ENCODE results near the gene STPG3.
A peak's percentile ranks its signal among the peaks of the same experiment; 100 is the strongest.

STPG3 gene

DNA sequence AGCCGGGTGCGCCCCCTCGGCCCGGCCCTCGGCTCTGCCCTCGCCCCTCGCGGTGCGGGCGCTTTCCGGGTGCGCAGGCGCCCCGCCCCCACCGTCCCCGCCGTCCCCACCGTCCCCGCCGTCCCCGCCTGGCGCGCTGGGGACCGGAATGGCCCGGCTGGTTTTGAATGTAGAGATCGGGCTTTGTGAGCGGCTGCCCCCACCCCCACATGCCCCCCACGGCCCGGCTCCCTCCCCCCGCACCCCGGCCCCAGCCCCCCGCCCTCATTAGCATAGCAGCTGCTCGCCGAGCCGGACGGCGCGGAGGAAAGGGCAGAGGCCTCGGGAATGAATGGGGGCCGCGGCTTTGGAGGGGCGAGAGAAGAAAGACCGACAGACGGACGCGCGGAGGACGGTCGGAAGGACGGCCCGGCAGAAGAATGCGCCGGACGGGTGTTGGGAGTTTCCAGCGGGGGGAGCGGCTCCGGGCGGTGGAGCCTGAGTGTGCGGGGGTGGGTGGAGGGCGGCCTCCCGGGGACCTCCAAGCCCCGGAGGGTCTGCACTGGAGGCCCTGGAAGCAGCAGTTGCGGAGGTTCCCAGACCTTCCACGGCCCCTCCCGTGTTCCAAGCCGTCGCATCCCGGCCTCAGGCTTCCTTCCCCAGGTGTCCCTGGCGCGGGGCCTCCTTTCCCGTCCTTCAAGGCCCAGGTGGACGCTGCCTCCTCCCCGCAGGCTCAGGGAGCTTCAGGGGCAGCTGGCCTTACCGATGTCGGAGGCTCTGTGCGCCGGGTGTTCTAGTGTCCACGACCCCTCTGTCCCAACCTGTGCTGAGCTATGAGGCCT lies 45.0 kb downstream of the STPG3 start:
- no peak for DNase-seq (ENCODE audit: low spot score)
- H3K27ac ChIP-seq = peak overlapping the region; percentile 44
- CTCF ChIA-PET = interaction anchor here (0.6 to 1.5 kb wide), 6 partner anchors 108 to 856 kb away, joined by 3 to 8 read pairs (median 4); no protein-coding TSS in a partner anchor
- no peak for TF ChIP-seq CTCF (conservative IDR thresholded peaks at IDR 0.05; ENCODE audit: low read depth)
- POLR2A ChIA-PET (ENCODE audit: low non-redundant PET) = no interaction called here

GRCh38 chr9:137296670-137297664 lies 45.9 kb downstream of the STPG3 start:
- POLR2A ChIA-PET (ENCODE audit: low non-redundant PET) = no interaction called here
- CTCF ChIA-PET = interaction anchor here (0.6 to 1.5 kb wide), 3 partner anchors 148 to 857 kb away, joined by 3 to 8 read pairs (median 4); no protein-coding TSS in a partner anchor
- peak overlapping the region; percentile 44 for H3K27ac ChIP-seq
- no peak for TF ChIP-seq CTCF (conservative IDR thresholded peaks at IDR 0.05; ENCODE audit: low read depth)
- no peak for DNase-seq (ENCODE audit: low spot score)

- CTCF ChIA-PET = no interaction called here
- no peak for TF ChIP-seq CTCF (conservative IDR thresholded peaks at IDR 0.05; ENCODE audit: low read depth)
- DNase-seq (ENCODE audit: low spot score) = no peak
- POLR2A ChIA-PET (ENCODE audit: low non-redundant PET) = no interaction called here
- H3K27ac ChIP-seq = peak overlapping the region; percentile 77
Observed at GRCh38 chr9:137297966-137298365, 46.9 kb downstream of the STPG3 start.

- no peak for TF ChIP-seq CTCF (conservative IDR thresholded peaks at IDR 0.05; ENCODE audit: low read depth)
- DNase-seq (ENCODE audit: low spot score) = no peak
- ChIA-PET POLR2A (ENCODE audit: low non-redundant PET) (interaction anchor here (0.6 kb wide), 1 partner anchor 12 kb away, joined by 4 read pairs; no protein-coding TSS in a partner anchor), CTCF (interaction anchor here (0.6 kb wide), 1 partner anchor 60 kb away, joined by 4 read pairs; no protein-coding TSS in a partner anchor)
- H3K27ac ChIP-seq = peak overlapping the region; percentile 77
Observed at GRCh38 chr9:137298401-137299202, 47.5 kb downstream of the STPG3 start.

DNA sequence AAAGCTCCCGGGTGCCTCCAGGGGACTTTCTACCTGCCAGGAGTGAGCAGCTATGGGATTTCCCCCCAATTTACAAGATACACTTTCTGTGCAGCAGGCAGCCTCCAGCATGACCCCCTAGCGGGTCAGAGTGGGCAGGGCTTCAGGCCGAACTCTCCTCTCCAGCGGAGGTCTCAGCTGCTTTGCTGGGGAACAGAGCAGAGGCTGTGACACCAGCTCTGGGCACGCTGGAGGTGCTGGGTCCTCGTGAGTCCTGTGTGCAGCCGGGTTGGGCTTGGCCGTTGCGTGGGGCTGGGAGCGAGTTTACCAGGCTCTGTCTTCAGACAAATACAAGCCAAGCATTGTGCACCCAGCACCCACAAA lies 48.1 kb downstream of the STPG3 start:
- H3K27ac ChIP-seq = peak overlapping the region; percentile 77
- POLR2A ChIA-PET (ENCODE audit: low non-redundant PET) = interaction anchor here (0.6 kb wide), 1 partner anchor 13 kb away, joined by 4 read pairs; no protein-coding TSS in a partner anchor
- CTCF ChIA-PET = interaction anchor here (0.6 kb wide), 2 partner anchors 61 to 146 kb away, joined by 4 read pairs; no protein-coding TSS in a partner anchor
- TF ChIP-seq CTCF (conservative IDR thresholded peaks at IDR 0.05; ENCODE audit: low read depth) = no peak
- DNase-seq (ENCODE audit: low spot score) = no peak
